Fibroblast of mammary gland (primary cell): Measurements from ENCODE around the gene POLK.

Experiments
- DNase-seq: peaks from one replicate; pipeline ENCODE4 v3.0.0-alpha.2; 2010; ENCODE audit warnings: low read depth
- H3K4me3 ChIP-seq: 2 replicates; pipeline ENCODE4 v1.5.1; 2011; ENCODE audit warnings: low read depth, mild to moderate bottlenecking, low read length, moderate library complexity; ENCODE audit not compliant: control insufficient read depth
- TF ChIP-seq, protein P1 (sequence below): conservative IDR thresholded peaks from 2 replicates; pipeline ENCODE4 v1.5.1; 2011; ENCODE audit warnings: low read depth, low read length, inconsistent platforms; ENCODE audit not compliant: control insufficient read depth, insufficient read depth

POLK gene

DNA sequence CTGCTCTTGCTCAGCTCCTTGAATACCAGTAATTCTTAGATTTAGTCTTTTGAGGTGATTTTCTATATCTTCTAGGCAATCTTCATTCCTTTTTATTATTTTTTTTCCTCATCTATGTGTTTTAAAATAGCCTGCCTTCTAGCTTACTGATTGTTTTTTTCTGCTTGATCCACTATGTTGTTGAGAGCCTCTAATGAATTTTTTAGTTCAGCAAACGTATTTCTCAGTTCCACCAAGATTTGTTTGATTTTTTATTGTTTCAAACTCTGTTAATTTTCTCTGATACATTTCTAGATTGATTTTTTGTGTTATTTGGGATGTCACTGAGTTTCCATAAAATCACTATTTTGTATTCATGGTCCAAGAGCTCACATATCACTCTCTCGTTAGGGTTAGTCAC lies 9.5 kb downstream of the POLK start:
- TF ChIP-seq, protein P1, sequence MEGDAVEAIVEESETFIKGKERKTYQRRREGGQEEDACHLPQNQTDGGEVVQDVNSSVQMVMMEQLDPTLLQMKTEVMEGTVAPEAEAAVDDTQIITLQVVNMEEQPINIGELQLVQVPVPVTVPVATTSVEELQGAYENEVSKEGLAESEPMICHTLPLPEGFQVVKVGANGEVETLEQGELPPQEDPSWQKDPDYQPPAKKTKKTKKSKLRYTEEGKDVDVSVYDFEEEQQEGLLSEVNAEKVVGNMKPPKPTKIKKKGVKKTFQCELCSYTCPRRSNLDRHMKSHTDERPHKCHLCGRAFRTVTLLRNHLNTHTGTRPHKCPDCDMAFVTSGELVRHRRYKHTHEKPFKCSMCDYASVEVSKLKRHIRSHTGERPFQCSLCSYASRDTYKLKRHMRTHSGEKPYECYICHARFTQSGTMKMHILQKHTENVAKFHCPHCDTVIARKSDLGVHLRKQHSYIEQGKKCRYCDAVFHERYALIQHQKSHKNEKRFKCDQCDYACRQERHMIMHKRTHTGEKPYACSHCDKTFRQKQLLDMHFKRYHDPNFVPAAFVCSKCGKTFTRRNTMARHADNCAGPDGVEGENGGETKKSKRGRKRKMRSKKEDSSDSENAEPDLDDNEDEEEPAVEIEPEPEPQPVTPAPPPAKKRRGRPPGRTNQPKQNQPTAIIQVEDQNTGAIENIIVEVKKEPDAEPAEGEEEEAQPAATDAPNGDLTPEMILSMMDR = no peak
- H3K4me3 ChIP-seq = no peak overlapping the region
- DNase-seq = no peak

DNA sequence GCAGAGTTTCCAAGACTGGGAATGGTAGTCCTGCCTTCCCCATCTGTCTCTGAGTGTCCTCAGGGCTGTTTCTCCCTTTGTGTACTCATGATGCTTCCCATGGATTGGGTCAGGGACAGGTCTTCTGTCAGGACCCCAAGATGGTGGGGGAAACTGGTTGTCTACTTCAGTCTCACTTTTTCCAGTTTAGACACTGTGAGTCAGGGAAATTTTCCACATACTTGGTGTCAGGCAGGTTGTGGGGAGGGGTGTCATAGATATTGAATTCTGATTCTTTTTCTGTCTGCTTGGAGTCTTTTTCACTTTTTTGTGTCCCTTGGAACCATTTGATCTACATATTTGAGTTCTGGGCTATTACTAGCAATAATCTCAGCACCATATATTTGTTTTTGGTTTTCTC lies 10.3 kb downstream of the POLK start:
- TF ChIP-seq, protein P1 = no peak

DNA sequence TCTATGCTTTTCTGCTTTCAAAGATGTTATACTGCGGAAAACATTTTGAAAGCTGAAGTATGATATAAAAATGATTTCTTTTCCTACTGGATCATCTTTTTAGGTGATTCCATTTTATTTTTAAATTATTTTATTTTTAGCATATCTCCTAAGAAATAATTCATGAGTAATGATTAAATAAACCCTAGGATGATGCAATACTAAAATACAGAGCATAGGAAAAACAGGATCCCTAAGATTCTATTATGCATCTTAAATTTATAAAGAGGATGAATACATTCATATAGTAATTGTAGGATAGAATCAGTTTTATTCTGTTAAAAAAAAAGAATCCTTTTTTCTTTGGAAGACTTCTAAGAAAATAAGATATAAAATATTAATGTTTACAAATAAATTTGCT lies 10.9 kb downstream of the POLK start:
- TF ChIP-seq, protein P1 = no peak
- H3K4me3 ChIP-seq = no peak overlapping the region
- DNase-seq = no peak

More for the DNA sequence above, 10.3 kb downstream of the POLK start:
- no peak for DNase-seq
- no peak overlapping the region for H3K4me3 ChIP-seq

DNA sequence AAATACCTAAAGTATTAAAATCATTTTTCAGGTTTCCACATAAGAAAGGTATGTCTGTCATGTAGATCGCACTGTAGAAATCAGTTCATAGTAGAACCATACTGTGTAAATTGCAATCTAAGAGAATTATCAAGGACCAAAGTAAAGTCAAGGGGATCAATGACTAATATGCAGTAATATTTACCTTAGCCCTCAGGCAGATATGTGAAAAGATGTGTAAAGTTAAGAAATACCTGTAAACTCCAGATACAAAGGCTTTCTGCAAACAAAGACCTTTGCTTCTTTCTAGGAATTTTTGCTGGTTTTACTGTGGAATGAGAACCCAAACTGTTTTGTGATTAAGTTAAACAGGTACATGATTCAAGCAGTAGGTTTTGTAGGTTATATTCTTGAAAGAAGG lies 11.6 kb downstream of the POLK start:
- TF ChIP-seq, protein P1 = no peak
- no peak overlapping the region for H3K4me3 ChIP-seq
- no peak for DNase-seq

DNA sequence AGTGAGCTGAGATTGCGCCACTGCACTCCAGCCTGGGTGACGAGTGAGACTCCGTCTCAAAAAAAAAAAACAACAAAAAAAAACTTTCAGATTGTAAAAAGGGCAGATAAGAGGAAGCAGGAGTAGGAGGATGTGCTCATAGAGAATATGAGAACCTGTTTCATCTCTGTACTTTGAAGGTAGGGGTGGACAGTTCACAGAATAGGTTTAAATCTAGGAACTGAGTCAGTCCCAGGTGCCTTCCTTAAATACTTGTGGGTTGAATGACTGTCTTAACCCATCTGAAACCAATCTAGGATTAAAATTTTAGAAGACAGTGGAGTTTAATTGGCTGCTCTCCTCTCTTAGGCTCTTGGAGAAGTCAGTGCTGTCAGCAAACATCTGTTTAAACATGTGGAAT lies 12.4 kb downstream of the POLK start:
- H3K4me3 ChIP-seq = no peak overlapping the region
- peak; percentile 44 for DNase-seq
- TF ChIP-seq, protein P1 = no peak

DNA sequence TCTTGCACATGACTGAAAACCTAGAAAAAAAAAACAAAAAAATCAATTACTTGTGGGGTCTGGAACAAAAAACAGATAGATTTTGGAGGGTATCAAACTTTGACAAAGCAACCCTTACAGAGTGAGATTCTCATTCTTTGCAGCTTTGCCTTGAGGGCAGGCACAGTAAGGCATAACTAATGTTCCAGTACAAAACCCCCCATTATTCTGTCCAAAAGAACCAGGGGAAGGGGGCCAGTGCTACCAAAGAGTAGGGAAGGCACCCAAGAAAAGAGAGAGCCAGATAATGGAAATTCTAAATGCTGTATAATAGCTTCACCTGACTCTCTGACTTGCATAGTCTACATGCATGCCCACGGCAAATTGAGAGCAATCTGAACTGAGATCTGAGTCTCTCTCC lies 12.9 kb downstream of the POLK start:
- H3K4me3 ChIP-seq = no peak overlapping the region
- TF ChIP-seq, protein P1 = no peak
- DNase-seq = no peak

DNA sequence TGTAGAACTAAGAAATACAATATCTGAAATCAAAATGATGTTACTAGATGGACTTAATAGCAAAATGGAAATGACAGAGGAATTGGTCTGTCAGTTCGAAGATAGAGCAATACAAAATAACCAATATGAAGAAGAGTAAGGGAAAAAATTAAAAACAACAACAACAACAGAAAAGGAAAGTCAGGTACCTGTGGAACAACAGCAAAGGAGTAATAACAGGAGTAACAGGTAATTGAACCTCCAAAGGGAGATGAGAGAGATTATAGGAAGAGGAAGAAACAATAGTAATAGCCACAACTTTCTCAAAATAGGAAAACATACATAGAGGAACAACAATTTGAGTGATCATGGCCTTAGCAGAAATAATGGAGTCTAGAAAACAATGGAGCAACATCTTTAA lies 13.7 kb downstream of the POLK start:
- DNase-seq = no peak
- H3K4me3 ChIP-seq = no peak overlapping the region
- TF ChIP-seq, protein P1 = no peak
